Uterus (tissue), 2 donors: Measurements from ENCODE around the gene MUC21.

Experiments used
- POLR2A ChIP-seq, 2 donors: fragments of 450-650 bp; IDR thresholded peaks; one replicate each; pipeline ENCODE4 v1.6.1; 2016; ENCODE audit warnings: antibody characterized with exemption in 2 of 2, mild to moderate bottlenecking in 1 of 2, moderate library complexity in 1 of 2
- TF ChIP-seq, protein P1 (sequence below), 4 experiments: fragments of 200-600 bp in 2 of 4; fragments of 450-650 bp in 2 of 4; sonication (generic) in 2 of 4; IDR thresholded peaks; one replicate each; pipeline ENCODE4 v1.5.1; 2016 to 2019; ENCODE audit warnings: antibody characterized with exemption in 4 of 4, mild to moderate bottlenecking in 2 of 4, moderate library complexity in 1 of 4

- no peak for TF ChIP-seq POLR2A (IDR thresholded peaks at IDR 0.05)
- TF ChIP-seq, protein P1, sequence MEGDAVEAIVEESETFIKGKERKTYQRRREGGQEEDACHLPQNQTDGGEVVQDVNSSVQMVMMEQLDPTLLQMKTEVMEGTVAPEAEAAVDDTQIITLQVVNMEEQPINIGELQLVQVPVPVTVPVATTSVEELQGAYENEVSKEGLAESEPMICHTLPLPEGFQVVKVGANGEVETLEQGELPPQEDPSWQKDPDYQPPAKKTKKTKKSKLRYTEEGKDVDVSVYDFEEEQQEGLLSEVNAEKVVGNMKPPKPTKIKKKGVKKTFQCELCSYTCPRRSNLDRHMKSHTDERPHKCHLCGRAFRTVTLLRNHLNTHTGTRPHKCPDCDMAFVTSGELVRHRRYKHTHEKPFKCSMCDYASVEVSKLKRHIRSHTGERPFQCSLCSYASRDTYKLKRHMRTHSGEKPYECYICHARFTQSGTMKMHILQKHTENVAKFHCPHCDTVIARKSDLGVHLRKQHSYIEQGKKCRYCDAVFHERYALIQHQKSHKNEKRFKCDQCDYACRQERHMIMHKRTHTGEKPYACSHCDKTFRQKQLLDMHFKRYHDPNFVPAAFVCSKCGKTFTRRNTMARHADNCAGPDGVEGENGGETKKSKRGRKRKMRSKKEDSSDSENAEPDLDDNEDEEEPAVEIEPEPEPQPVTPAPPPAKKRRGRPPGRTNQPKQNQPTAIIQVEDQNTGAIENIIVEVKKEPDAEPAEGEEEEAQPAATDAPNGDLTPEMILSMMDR (IDR thresholded peaks at IDR 0.05): no peak
Measured at GRCh38 chr6:30939473-30939872, 44.0 kb upstream of the MUC21 start.
